ENCODE data around the gene TDRD5. TPM values are rescaled to one million over a fixed set of nuclear protein-coding genes. Genes with fewer than 3 reads are reported as not detected.

TDRD5 gene
- total and polyA plus RNA-seq, 10 donors: 0.02 to 0.14 (median 0.05) TPM; not detected in 6

GRCh38 chr1:179612361-179612760 lies 20.7 kb downstream of the TDRD5 start:
- Histone ChIP-seq H3K27ac (no peak overlapping the region), H3K4me3 (no peak overlapping the region), H3K4me1 (no peaks in the 10 kb centered on the region), H3K36me3 (no peaks in the 10 kb centered on the region), H3K9me3 (no peaks in the 10 kb centered on the region), H3K27me3 (replicated peaks in 1 of 7) (peaks cover 0 to 17% (median 0%) of the 10 kb centered on the region in 7 donors)
- no peak for DNase-seq
- WGBS, 5 donors: 73 to 85% (median 77%) methylated on average over 3 of the region's 3 CpGs
- TF ChIP-seq, protein P1, sequence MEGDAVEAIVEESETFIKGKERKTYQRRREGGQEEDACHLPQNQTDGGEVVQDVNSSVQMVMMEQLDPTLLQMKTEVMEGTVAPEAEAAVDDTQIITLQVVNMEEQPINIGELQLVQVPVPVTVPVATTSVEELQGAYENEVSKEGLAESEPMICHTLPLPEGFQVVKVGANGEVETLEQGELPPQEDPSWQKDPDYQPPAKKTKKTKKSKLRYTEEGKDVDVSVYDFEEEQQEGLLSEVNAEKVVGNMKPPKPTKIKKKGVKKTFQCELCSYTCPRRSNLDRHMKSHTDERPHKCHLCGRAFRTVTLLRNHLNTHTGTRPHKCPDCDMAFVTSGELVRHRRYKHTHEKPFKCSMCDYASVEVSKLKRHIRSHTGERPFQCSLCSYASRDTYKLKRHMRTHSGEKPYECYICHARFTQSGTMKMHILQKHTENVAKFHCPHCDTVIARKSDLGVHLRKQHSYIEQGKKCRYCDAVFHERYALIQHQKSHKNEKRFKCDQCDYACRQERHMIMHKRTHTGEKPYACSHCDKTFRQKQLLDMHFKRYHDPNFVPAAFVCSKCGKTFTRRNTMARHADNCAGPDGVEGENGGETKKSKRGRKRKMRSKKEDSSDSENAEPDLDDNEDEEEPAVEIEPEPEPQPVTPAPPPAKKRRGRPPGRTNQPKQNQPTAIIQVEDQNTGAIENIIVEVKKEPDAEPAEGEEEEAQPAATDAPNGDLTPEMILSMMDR (IDR thresholded peaks at IDR 0.05 in 8 of 11, conservative IDR thresholded peaks at IDR 0.05 in 3 of 11): no peak
- TF ChIP-seq POLR2A (IDR thresholded peaks at IDR 0.05): no peak
- TF ChIP-seq POLR2AphosphoS5 (IDR thresholded peaks at IDR 0.05): no peak
- intact Hi-C loops (cut with DNase I; ENCODE audit: low total_unique reads): no loop called here

DNA sequence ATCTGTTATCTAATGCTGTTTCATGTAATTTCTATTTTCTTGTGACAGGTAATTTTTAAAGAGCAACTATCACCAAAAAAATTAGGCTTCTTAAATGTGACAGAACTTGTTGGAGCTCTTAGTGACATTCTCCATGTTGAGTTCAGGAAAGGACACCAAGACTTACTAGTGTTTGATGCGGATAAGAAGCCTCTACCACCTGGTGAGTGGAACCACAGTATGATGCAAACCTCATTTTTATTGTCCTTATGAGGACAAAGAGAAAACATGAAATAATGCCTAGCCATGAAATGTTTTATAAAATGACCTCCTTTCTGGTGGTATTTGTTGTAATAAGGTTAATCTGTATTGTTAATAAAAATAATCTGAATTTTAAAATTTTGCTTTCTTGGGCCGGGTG lies 39.1 kb downstream of the TDRD5 start:
- Histone ChIP-seq H3K4me1 (no peaks in the 10 kb centered on the region), H3K36me3 (no peaks in the 10 kb centered on the region), H3K27ac (no peak overlapping the region), H3K4me3 (no peak overlapping the region), H3K9me3 (no peaks in the 10 kb centered on the region), H3K27me3 (replicated peaks in 1 of 7) (no peaks in the 10 kb centered on the region)
- 84 to 93% (median 91%) methylated on average over 2 of the region's 2 CpGs for WGBS, 5 donors
- intact Hi-C loops (cut with DNase I; ENCODE audit: low total_unique reads): no loop called here
- no peak for DNase-seq
- no peak for TF ChIP-seq POLR2A (IDR thresholded peaks at IDR 0.05)
- TF ChIP-seq, protein P1 (IDR thresholded peaks at IDR 0.05 in 8 of 11, conservative IDR thresholded peaks at IDR 0.05 in 3 of 11): no peak
- no peak for TF ChIP-seq POLR2AphosphoS5 (IDR thresholded peaks at IDR 0.05)

- TF ChIP-seq POLR2A (IDR thresholded peaks at IDR 0.05) (no peak), POLR2AphosphoS5 (IDR thresholded peaks at IDR 0.05) (no peak)
- TF ChIP-seq, protein P1 (IDR thresholded peaks at IDR 0.05 in 8 of 11, conservative IDR thresholded peaks at IDR 0.05 in 3 of 11): no peak
- Histone ChIP-seq H3K9me3 (no peaks in the 10 kb centered on the region), H3K4me1 (no peaks in the 10 kb centered on the region), H3K27me3 (replicated peaks in 1 of 7) (no peaks in the 10 kb centered on the region), H3K4me3 (no peak overlapping the region), H3K36me3 (no peaks in the 10 kb centered on the region), H3K27ac (no peak overlapping the region)
- DNase-seq: no peak
- intact Hi-C loops (cut with DNase I; ENCODE audit: low total_unique reads): no loop called here
Observed at GRCh38 chr1:179632868-179633267, 41.2 kb downstream of the TDRD5 start.

GRCh38 chr1:179637211-179637860 lies 45.7 kb downstream of the TDRD5 start:
- Histone ChIP-seq H3K4me3 (no peak overlapping the region), H3K9me3 (no peaks in the 10 kb centered on the region), H3K27me3 (replicated peaks in 1 of 7) (no peaks in the 10 kb centered on the region), H3K4me1 (no peaks in the 10 kb centered on the region), H3K36me3 (no peaks in the 10 kb centered on the region), H3K27ac (no peak overlapping the region)
- 64 to 80% (median 71%) methylated on average over 5 of the region's 5 CpGs for WGBS, 5 donors
- no peak for TF ChIP-seq POLR2AphosphoS5 (IDR thresholded peaks at IDR 0.05)
- TF ChIP-seq, protein P1 (IDR thresholded peaks at IDR 0.05 in 8 of 11, conservative IDR thresholded peaks at IDR 0.05 in 3 of 11): no peak
- TF ChIP-seq POLR2A (IDR thresholded peaks at IDR 0.05): no peak
- intact Hi-C loops (cut with DNase I; ENCODE audit: low total_unique reads): no loop called here
- no peak for DNase-seq
